ENCODE results near the gene MPP2. TPM values are rescaled to one million over a fixed set of nuclear protein-coding genes. Genes with fewer than 3 reads are reported as not detected.

Gene MPP2
- total RNA-seq, 1 experiment from 2014 or later, result 5.6 TPM

GRCh38 chr17:43826206-43826605, 81.1 kb downstream of the MPP2 start:
- Mint-ChIP-seq H3K27me3 (ENCODE audit: insufficient read depth, unreplicated experiment) (no peaks in the 10 kb centered on the region), H3K9me3 (ENCODE audit: unreplicated experiment) (no peaks in the 10 kb centered on the region), H3K4me3 (ENCODE audit: unreplicated experiment) (no peak overlapping the region), H3K27ac (ENCODE audit: unreplicated experiment) (no peak overlapping the region), H3K36me3 (ENCODE audit: insufficient read depth, unreplicated experiment) (no peaks in the 10 kb centered on the region), H3K4me1 (ENCODE audit: low read depth, unreplicated experiment) (no peaks in the 10 kb centered on the region)
- Histone ChIP-seq H3K4me3 (ENCODE audit: low read depth, low read length) (no peak overlapping the region), H3K36me3 (ENCODE audit: control insufficient read depth, insufficient read depth, low read length) (no peaks in the 10 kb centered on the region), H3K9me3 (no peaks in the 10 kb centered on the region), H3K27me3 (replicated peaks; ENCODE audit: control insufficient read depth, insufficient read depth, low read length) (no peaks in the 10 kb centered on the region), H3K4me1 (no peaks in the 10 kb centered on the region)
- ChIA-PET POLR2A (interaction anchor here (0.5 kb wide), 1 partner anchor 289 kb away, joined by 3 read pairs; no protein-coding TSS in a partner anchor), CTCF (no interaction called here)
- no TSS peak for BruUV-seq (replicated peaks)
- intact Hi-C loops (cut with micrococcal nuclease; ENCODE audit: unreplicated experiment), result no loop called here
- no peak for DNase-seq
- TF ChIP-seq CTCF (IDR thresholded peaks at IDR 0.05; ENCODE audit: insufficient read depth in 1 of 2, low read depth in 1 of 2, low read length in 1 of 2, severe bottlenecking in 1 of 2, unreplicated experiment in 1 of 2), result no peak

DNA sequence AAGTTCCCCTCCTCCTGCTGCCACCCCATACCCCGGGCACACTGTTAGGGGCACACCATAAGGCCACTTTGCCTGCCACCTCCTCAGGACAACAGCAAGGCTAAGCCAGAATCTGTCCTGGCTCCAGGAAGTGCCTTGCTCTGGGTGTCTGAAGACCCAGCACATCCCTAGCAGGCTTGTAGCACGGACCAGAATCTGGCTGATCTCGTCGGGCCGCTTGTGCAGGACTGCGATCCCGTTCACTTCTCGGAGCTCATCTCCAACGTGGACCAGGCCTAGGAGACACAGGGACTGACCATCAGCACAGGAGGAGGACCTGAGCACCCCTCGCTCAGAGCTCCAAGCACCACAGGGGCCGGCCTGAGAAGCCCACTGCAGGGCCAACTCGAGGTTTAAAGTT, 81.8 kb downstream of the MPP2 start:
- ChIA-PET POLR2A (no interaction called here), CTCF (no interaction called here)
- DNase-seq, result no peak

More for the DNA sequence above, 81.8 kb downstream of the MPP2 start:
- Histone ChIP-seq H3K36me3 (ENCODE audit: control insufficient read depth, insufficient read depth, low read length) (no peaks in the 10 kb centered on the region), H3K9me3 (no peaks in the 10 kb centered on the region), H3K4me3 (ENCODE audit: low read depth, low read length) (no peak overlapping the region), H3K27me3 (replicated peaks; ENCODE audit: control insufficient read depth, insufficient read depth, low read length) (no peaks in the 10 kb centered on the region), H3K4me1 (no peaks in the 10 kb centered on the region)
- BruUV-seq (replicated peaks), result no TSS peak
- H3K27ac Mint-ChIP-seq (ENCODE audit: unreplicated experiment), result no peak overlapping the region
- no peaks in the 10 kb centered on the region for H3K27me3 Mint-ChIP-seq (ENCODE audit: insufficient read depth, unreplicated experiment)
- H3K9me3 Mint-ChIP-seq (ENCODE audit: unreplicated experiment), result no peaks in the 10 kb centered on the region
- intact Hi-C loops (cut with micrococcal nuclease; ENCODE audit: unreplicated experiment), result no loop called here
- H3K36me3 Mint-ChIP-seq (ENCODE audit: insufficient read depth, unreplicated experiment), result no peaks in the 10 kb centered on the region
- H3K4me3 Mint-ChIP-seq (ENCODE audit: unreplicated experiment), result no peak overlapping the region
- TF ChIP-seq CTCF (IDR thresholded peaks at IDR 0.05; ENCODE audit: insufficient read depth in 1 of 2, low read depth in 1 of 2, low read length in 1 of 2, severe bottlenecking in 1 of 2, unreplicated experiment in 1 of 2), result no peak
- H3K4me1 Mint-ChIP-seq (ENCODE audit: low read depth, unreplicated experiment), result no peaks in the 10 kb centered on the region

Other genes starting within 250 kb of the MPP2 start
- gene MEOX1, start 245.6 kb downstream of the MPP2 start, total RNA-seq (2022), result 0.72 and 1.7 TPM in 2 replicates
- not detected in 2 replicates for gene SOST, start 148.7 kb downstream of the MPP2 start, total RNA-seq (2022)
- 78.8 and 86.3 TPM in 2 replicates for gene DUSP3, start 128.6 kb downstream of the MPP2 start, total RNA-seq (2022)
- 0.18 TPM in 1 of 2 replicates, not detected in the other for gene CFAP97D1, start 127.1 kb downstream of the MPP2 start, total RNA-seq (2022)
- gene MPP3, start 74.4 kb downstream of the MPP2 start, total RNA-seq (2022), result 7.9 and 8.3 TPM in 2 replicates
- gene CD300LG, start 60.4 kb downstream of the MPP2 start, total RNA-seq (2022), result not detected in 2 replicates
- not detected in 2 replicates for gene PPY, start 34.9 kb upstream of the MPP2 start, total RNA-seq (2022)
- gene PYY, start 46.4 kb upstream of the MPP2 start, total RNA-seq (2022), result not detected in 2 replicates
- 0.42 and 0.50 TPM in 2 replicates for gene NAGS, start 97.1 kb upstream of the MPP2 start, total RNA-seq (2022)
- gene TMEM101, start 107.4 kb upstream of the MPP2 start, total RNA-seq (2022), result 41.7 and 43.5 TPM in 2 replicates
- gene LSM12, start 159.1 kb upstream of the MPP2 start, total RNA-seq (2022), result 83.1 and 85.5 TPM in 2 replicates
- gene G6PC3, start 163.2 kb upstream of the MPP2 start, total RNA-seq (2022), result 60.1 and 64.5 TPM in 2 replicates
- 25.9 and 27.0 TPM in 2 replicates for gene HDAC5, start 216.1 kb upstream of the MPP2 start, total RNA-seq (2022)
- 15.2 and 17.0 TPM in 2 replicates for gene HROB, start 234.4 kb upstream of the MPP2 start, total RNA-seq (2022)

All from Caco-2 (cell line).